Forelimb muscle (tissue), 1 donor: ENCODE data around the gene KAT6B. TPM values are rescaled to one million over a fixed set of nuclear protein-coding genes. Genes with fewer than 3 reads are reported as not detected.

Source experiments
- DNase-seq: peaks from one replicate; pipeline ENCODE4 v3.0.0-alpha.2; 2013; ENCODE audit warnings: low read depth
- polyA plus RNA-seq: library from polyadenylated mRNA; unstranded; fragments of 120-200 nt; gene quantifications from one replicate; pipeline ENCODE4 v1.2.1, GENCODE V29; 2013; ENCODE audit not compliant: insufficient read length

The KAT6B gene
- polyA plus RNA-seq, 1 donor: 17.2 TPM

DNA sequence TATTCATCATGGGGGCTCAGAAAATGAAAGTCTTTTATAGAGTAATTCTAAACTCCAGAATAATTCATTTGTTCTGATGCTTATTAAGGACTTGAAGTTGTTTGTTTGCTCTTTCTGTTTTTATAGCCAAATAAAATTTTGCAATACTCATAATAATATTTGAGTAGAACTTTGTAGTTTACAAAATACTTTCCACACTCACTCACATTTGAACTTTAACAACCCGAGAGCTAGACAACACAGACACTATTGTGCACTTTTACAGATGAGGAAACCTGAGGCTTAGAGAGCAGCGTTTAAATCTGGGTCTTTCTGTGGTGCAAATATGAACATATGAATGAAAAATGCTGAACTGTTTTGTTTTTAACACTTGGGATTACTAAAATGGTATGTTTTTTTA is 126.8 kb downstream of the KAT6B start:
- no peak for DNase-seq

DNA sequence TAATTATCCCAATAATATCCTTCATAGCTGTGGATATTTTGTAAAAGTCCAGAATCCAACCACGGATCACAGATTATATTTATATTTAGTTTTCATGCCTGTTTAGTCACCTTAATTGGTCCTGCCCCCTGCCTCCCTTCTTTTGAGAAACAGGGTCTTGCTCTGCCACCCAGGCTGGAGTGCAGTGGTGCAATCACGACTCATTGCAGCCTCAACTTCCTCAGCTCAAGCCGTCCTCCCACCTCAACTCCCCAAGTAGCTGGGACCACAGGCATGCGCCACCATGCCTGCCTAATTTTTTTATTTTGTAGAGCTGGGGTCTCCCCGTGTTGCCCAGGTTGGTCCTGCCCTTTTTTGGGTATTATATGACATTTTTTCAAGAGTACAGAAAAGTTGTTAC is 129.4 kb downstream of the KAT6B start:
- DNase-seq: no peak

DNA sequence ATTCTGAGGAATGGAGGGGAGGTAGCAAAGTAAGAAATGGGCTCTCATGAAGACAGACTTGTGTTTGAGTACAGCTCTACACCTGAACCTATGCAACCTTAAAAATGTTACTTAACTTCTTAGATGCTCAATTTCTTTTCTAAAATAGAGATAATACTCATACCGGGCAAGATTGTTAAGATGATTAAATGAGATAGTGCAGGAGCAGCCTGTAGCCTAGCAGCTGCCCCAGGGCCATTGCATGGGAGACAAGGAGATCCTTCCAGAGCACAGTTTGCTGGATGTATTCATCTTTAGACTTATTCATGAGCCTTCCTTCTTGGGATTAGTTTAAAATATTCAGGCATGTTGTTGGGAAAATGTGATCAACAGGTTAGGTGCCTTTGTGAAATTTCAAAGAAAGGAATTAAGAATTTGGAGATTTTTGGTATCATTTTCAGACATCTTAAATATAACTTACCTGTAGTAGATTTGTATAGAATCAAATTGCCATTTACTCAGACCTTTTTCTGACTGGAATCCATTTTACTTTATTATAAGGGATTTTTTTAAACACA is 130.2 kb downstream of the KAT6B start:
- no peak for DNase-seq

GRCh38 chr10:74957285-74957961 is 131.0 kb downstream of the KAT6B start:
- DNase-seq: no peak

DNA sequence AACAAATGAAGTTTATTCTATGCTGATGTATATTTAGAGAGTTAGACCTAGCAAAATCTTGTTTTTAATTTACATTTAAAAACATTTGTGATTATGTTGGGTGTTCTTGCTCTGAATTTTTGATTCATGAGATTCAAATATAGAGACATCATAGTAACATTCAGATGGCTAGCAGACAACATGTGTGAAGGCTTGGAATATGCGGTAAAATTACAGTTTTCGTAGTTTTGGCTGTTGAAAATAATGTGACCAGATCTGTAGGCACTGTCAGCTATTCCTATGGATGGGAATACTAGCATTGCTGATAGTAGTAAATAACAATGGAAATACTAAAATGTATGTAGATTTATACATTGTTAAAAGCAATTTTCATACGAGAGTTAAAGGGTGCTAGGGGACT is 131.9 kb downstream of the KAT6B start:
- no peak for DNase-seq

DNA sequence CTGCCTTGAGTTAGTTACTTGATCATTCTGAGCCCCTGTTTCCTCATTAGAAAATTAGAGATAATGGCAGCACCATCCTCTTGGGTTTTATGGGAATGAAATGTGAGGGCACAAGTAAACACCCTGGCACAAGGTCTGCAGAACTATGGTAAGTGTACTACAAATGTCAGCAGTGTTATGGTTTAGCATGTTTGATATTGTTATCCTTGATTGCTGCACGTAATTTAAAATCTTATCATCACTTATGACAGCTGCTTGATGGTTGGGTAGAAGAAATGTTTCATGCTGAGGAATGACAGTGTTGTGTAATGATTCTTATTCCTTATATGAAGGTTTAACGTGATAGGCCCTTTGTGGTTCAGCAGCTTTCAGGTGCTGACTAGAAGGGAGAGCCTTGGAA is 134.3 kb downstream of the KAT6B start:
- no peak for DNase-seq

DNA sequence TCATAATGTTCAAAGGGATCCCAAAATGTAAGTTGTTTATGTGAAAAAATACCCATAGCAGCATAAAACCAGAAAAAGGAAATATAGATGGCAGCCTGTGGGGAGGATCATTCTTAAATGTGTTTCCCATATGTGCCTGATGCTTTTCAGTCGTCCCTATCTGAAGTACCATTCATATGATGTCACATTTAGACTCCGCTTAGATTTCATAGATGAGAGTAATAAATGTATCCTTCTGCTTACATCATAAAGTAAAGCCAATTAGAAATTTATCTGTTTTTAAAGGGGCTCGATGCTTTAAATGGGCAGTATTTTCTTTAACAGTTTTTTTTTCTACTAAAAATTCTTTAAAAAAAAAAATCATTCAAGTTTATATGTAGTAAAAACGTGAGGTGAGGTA is 136.1 kb downstream of the KAT6B start:
- DNase-seq: no peak

GRCh38 chr10:74963549-74963948 is 137.1 kb downstream of the KAT6B start:
- DNase-seq: no peak

DNA sequence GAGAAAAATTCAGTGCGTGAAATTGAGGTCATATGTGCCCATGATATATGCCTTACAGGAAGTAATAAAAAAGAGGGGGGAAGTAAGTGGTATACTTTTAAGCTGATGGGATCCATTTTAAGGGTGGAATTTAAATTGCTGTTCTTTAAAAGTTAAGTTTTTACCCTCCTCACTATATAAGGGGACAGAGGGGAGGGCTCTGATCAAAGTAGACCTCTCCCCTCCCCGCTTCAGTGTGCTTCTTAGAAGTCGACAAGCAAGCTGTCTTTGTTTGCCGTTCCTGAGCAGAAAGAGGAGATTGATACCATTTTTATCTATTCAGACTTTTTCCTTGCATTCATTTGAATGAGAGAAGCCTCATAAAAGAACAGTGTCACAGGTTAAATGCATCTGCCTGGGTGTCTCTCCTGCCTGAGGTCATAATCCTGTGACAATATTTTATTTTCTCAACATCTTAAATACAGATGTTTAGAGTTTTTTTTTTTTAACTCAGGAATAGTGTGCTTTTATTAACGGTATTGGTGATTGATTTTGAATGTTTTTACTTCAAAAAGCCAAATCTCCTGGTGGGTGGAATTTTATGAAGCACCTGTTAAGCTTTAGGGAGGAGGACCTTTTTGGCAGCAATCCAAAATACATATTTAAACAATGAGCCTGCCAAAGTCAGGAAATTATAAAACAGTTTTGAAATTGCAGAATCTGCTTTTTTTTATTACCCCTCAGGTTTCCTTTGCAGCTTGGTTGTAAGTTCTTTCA is 141.7 kb downstream of the KAT6B start:
- DNase-seq: no peak

DNA sequence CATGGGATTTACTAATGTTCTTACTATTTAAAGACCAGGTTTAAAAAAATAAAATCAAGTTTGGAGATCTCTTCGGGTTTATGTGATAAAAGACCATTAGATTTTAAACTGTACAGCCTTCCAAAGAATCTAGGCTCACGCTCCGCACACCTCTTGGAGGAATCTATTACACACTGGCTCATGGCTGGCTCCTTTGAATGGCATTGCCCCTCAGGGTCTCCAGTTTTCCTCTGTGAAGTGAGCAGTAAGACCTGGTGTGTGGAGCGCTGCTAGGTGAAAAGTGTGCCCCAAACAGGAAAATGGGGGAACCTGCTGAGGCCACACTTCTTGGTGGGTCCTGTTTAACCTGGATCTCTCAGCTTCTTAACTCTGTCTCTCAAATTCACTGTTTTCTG is 142.3 kb downstream of the KAT6B start:
- DNase-seq: no peak

GRCh38 chr10:74969093-74969492 is 142.7 kb downstream of the KAT6B start:
- no peak for DNase-seq

- DNase-seq: no peak
These were observed 143.1 kb downstream of the KAT6B start for GRCh38 chr10:74969530-74969929.

DNA sequence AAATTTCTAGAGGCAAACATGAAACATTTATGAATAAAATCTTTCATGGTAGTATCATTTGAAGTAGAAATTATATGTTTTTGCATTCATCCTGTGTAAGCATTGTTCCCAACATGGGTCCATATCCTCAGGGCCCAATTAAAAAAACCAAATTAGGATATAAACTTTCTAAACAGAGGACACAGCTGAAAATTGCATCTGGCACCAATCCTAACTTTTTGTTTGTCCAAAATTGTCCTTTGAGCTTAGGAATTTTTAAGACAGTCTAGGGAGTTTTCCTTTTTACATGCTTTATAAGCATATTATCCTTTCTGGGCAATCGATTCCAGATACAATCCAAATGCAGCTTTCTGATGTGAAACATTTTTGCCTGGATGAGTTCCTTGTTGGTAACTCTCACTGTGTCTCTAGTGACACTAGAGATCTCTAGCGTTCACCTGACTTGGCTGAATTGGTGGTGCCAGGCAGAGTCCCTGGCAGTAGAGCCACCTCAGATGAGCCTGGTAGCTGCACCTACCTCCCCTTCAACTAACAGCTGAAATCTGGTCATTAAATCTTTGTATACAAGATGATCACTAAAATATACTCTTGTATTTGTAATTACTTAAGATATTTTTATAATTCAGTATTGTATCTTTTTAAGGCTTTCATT is 147.5 kb downstream of the KAT6B start:
- no peak for DNase-seq

DNA sequence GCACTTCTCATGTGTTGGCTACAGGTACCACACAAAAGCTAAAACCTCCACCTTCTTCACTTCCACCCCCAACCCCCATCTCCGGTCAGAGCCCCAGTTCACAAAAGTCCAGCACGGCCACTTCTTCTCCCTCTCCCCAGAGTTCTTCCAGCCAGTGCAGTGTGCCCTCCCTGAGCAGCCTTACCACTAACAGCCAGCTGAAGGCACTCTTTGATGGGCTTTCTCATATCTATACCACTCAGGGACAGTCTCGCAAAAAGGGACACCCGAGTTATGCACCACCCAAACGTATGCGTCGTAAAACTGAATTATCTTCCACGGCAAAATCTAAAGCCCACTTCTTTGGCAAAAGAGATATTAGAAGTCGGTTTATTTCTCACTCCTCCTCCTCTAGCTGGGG is 149.4 kb downstream of the KAT6B start:
- no peak for DNase-seq

- no peak for DNase-seq
These were observed 150.2 kb downstream of the KAT6B start for GRCh38 chr10:74976565-74976964.

- DNase-seq: no peak
These were observed 150.7 kb downstream of the KAT6B start for GRCh38 chr10:74977072-74977471.

GRCh38 chr10:74977913-74978847 is 151.8 kb downstream of the KAT6B start:
- DNase-seq: no peak

DNA sequence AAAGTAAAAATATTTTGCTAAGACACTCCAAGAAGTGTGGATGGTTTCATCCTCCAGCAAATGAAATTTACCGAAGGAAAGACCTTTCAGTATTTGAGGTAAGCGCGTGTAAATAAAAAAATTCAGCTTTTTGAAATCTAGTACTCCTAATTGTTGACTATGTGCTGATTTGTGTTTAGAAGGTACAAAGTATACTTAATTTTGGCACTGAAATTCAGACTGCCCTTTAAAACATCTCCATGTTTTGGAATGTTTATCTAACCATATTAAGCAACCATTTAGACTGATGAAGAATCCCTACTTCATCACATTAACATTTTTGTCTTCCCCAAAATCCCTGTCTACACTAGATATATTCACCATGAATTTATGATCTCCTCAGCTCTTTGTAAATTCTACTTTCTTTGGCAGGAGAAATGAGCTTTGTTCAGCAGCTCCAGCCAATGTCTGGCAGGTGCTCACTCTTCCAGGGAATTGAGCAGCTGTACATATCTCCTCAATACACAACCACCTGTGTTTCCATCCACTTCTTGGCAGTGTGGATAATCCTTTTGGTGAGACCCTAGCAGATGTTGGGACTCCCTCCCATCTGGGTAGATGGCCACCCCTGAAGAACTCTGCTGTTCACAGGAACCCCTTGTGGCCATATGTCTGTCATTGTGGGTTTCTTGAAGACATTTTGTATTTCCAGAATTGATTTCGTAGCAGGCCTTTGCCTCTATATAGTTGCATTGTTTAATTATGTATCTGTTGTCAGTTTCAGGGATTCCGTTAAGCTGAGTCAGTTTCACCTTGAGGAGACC is 155.6 kb downstream of the KAT6B start:
- DNase-seq: peak; percentile 70

DNA sequence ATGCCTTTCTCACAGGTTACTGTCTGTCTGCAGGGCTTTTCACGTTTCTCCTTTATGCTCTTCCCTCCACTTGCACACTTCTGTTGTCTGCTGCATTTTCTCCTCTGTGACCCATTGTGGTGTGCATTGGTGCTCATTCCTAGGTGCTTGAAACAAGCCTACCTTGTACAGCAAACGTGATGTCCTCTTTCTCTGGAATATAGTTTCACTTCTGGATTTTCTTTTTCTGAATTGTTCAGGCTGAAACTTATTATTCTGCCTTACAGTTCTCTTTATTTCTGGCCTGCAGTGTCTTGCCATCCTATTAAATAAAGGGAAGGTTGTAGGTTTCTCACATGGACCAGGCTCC is 156.2 kb downstream of the KAT6B start:
- no peak for DNase-seq

GRCh38 chr10:74983383-74983782 is 157.0 kb downstream of the KAT6B start:
- no peak for DNase-seq
